Keratinocyte (primary cell): ENCODE results near the gene PAOX. TPM values are rescaled to one million over a fixed set of nuclear protein-coding genes. Genes with fewer than 3 reads are reported as not detected.

Experiments
- DNase-seq: peaks from one replicate; pipeline ENCODE4 v3.0.0-alpha.2; 2011; ENCODE audit warnings: low read depth, missing footprints, low spot score
- FAIRE-seq: peaks from 2 replicates; lab custom pipeline; 2011; peaks lifted over from hg19 to GRCh38; lab: Jason Lieb, UNC
- H2AFZ ChIP-seq: 2 replicates; pipeline ENCODE4 v1.6.0; 2012; ENCODE audit warnings: low read length, control low read depth, inconsistent platforms; ENCODE audit not compliant: control insufficient read depth
- H3K27ac ChIP-seq: 2 replicates; pipeline ENCODE4 v1.5.1; 2011; ENCODE audit warnings: low read length; ENCODE audit not compliant: control insufficient read depth, insufficient read depth
- H3K27me3 ChIP-seq: 3 replicates; pipeline ENCODE4 v1.6.0; 2011; ENCODE audit warnings: low read length; ENCODE audit not compliant: control insufficient read depth, insufficient read depth; ENCODE audit errors: extremely low read depth
- H3K36me3 ChIP-seq, 2 experiments: 2 replicates in 1 of 2; 3 replicates in 1 of 2; pipeline ENCODE4 v1.5.1; 2011; ENCODE audit warnings: low read length in 2 of 2, mild to moderate bottlenecking in 1 of 2; ENCODE audit not compliant: control insufficient read depth in 2 of 2, insufficient read depth in 2 of 2; ENCODE audit errors: extremely low read depth in 1 of 2
- H3K4me1 ChIP-seq: 3 replicates; pipeline ENCODE4 v1.5.1; 2011; ENCODE audit warnings: low read length; ENCODE audit not compliant: control insufficient read depth, insufficient read depth; ENCODE audit errors: extremely low read depth
- H3K4me2 ChIP-seq: 3 replicates; pipeline ENCODE4 v1.6.0; 2011; ENCODE audit warnings: low read depth, low read length; ENCODE audit not compliant: control insufficient read depth, insufficient read depth; ENCODE audit errors: extremely low read depth
- H3K4me3 ChIP-seq, 3 experiments: fragments of 200-600 bp in 1 of 3; sonication (generic) in 1 of 3; 2 replicates in 2 of 3; 3 replicates in 1 of 3; pipeline ENCODE4 v1.5.1; 2011 to 2016; ENCODE audit warnings: low read length in 3 of 3, mild to moderate bottlenecking in 3 of 3, control low read depth in 2 of 3, inconsistent platforms in 1 of 3, low read depth in 1 of 3, mixed read lengths in 1 of 3, mixed run types in 1 of 3, moderate library complexity in 1 of 3; ENCODE audit not compliant: control insufficient read depth in 2 of 3, insufficient read depth in 2 of 3; ENCODE audit errors: extremely low read depth in 1 of 3
- H3K79me2 ChIP-seq: 2 replicates; pipeline ENCODE4 v1.6.0; 2012; ENCODE audit warnings: low read length; ENCODE audit not compliant: control insufficient read depth, insufficient read depth
- H3K9ac ChIP-seq: 3 replicates; pipeline ENCODE4 v1.6.0; 2011; ENCODE audit warnings: low read length; ENCODE audit not compliant: control insufficient read depth, insufficient read depth; ENCODE audit errors: extremely low read depth
- H3K9me1 ChIP-seq: 3 replicates; pipeline ENCODE4 v1.6.0; 2011; ENCODE audit warnings: low read length; ENCODE audit not compliant: control insufficient read depth, insufficient read depth; ENCODE audit errors: extremely low read depth
- H3K9me3 ChIP-seq: 2 replicates; pipeline ENCODE4 v1.5.1; 2012; ENCODE audit warnings: low read depth, low read length; ENCODE audit not compliant: control insufficient read depth
- H4K20me1 ChIP-seq: 3 replicates; pipeline ENCODE4 v1.6.0; 2011; ENCODE audit warnings: low read length; ENCODE audit not compliant: control insufficient read depth, insufficient read depth; ENCODE audit errors: extremely low read depth
- CTCF ChIP-seq, 3 experiments: IDR thresholded peaks in 1 of 3; conservative IDR thresholded peaks in 1 of 3; optimal IDR thresholded peaks in 1 of 3; 2 replicates in 2 of 3; 3 replicates in 1 of 3; pipeline versions ENCODE3 to v1.5.1; 2011; ENCODE audit warnings: low read length in 3 of 3, mild to moderate bottlenecking in 3 of 3, moderate library complexity in 2 of 3, control low read depth in 1 of 3, inconsistent platforms in 1 of 3; ENCODE audit not compliant: insufficient read depth in 2 of 3; ENCODE audit errors: extremely low read depth in 1 of 3
- EZH2 ChIP-seq: IDR thresholded peaks from one replicate; pipeline ENCODE4 v1.6.1; 2012; ENCODE audit warnings: inconsistent platforms, mild to moderate bottlenecking, low read length, moderate library complexity
- dilution Hi-C: fragments of 300-500 bp; cut with MboI; formaldehyde crosslinking; loops from one replicate; pipeline ENCODE4 v1.7.0; 2020; ENCODE audit warnings: low sequenced_read_pairs; ENCODE audit not compliant: extremely low pct_ligation_motif_present
- polyA plus RNA-seq, 5 experiments: library from polyadenylated mRNA; depleted of rRNA in 3 of 5; stranded (reverse) in 3 of 5; stranded (forward) in 1 of 5; unstranded in 1 of 5; fragments of >200 nt; gene quantifications; 1 replicate in 1 of 5; 2 replicates in 3 of 5; 3 replicates in 1 of 5; pipeline versions ENCODE4 v1.2.1 to v1.2.3, GENCODE V29; 2011 to 2012; ENCODE audit warnings: missing spikeins in 2 of 5, low read depth in 1 of 5, low replicate concordance in 1 of 5

The PAOX gene
- polyA plus RNA-seq, 1 donor (not counting 4 experiments of a cell fraction or from before 2014, with no cell fraction given), result 2.6 TPM

- Histone ChIP-seq H2AFZ (no peak overlapping the region), H3K36me3 (peaks cover 0 to 7% of the 10 kb centered on the region in 2 experiments), H3K4me3 (no peak overlapping the region), H3K4me2 (no peak overlapping the region), H3K27me3 (peaks cover 7% of the 10 kb centered on the region), H3K27ac (no peak overlapping the region), H3K79me2 (no peaks in the 10 kb centered on the region), H3K9ac (no peak overlapping the region), H3K4me1 (no peaks in the 10 kb centered on the region), H3K9me3 (no peaks in the 10 kb centered on the region), H3K9me1 (no peaks in the 10 kb centered on the region), H4K20me1 (no peaks in the 10 kb centered on the region)
- dilution Hi-C loops, result no loop called here
- no peak for TF ChIP-seq EZH2
- no peak for TF ChIP-seq CTCF (optimal IDR thresholded peaks at IDR 0.05 in 1 of 3, IDR thresholded peaks at IDR 0.05 in 1 of 3, conservative IDR thresholded peaks at IDR 0.05 in 1 of 3; ENCODE audit: extremely low read depth in 1 of 3, insufficient read depth in 2 of 3, low read length in 3 of 3)
- DNase-seq, result no peak
- no peak for FAIRE-seq
Observed at GRCh38 chr10:133358162-133358924, 20.7 kb upstream of the PAOX start.

- Histone ChIP-seq H3K36me3 (peaks cover 0 to 7% of the 10 kb centered on the region in 2 experiments), H3K4me3 (no peak overlapping the region), H3K9me1 (no peaks in the 10 kb centered on the region), H2AFZ (no peak overlapping the region), H3K27me3 (peaks cover 7% of the 10 kb centered on the region), H3K9me3 (no peaks in the 10 kb centered on the region), H3K27ac (no peak overlapping the region), H3K9ac (no peak overlapping the region), H3K4me1 (no peaks in the 10 kb centered on the region), H3K79me2 (no peaks in the 10 kb centered on the region), H4K20me1 (no peaks in the 10 kb centered on the region), H3K4me2 (no peak overlapping the region)
- FAIRE-seq, result no peak
- DNase-seq, result no peak
- TF ChIP-seq EZH2 (no peak), CTCF (optimal IDR thresholded peaks at IDR 0.05 in 1 of 3, IDR thresholded peaks at IDR 0.05 in 1 of 3, conservative IDR thresholded peaks at IDR 0.05 in 1 of 3; ENCODE audit: extremely low read depth in 1 of 3, insufficient read depth in 2 of 3, low read length in 3 of 3) (no peak)
- dilution Hi-C loops, result no loop called here
Observed at GRCh38 chr10:133358925-133359310, 20.1 kb upstream of the PAOX start.
